Activated T-helper 1 cell treated with anti-CD3 and anti-CD28 coated beads, Interleukin-12 subunit alpha, Interleukin-12 subunit beta, Interleukin-2, Interleukin-4 antibody, amounts not matched to agents 30 ng/mL and 10 ng/mL and 1 ng/mL, durations not matched to agents 14 hours and 24 hours and 36 hours (primary cell): ENCODE results near the gene WRNIP1. TPM values are rescaled to one million over a fixed set of nuclear protein-coding genes. Genes with fewer than 3 reads are reported as not detected.

Experiments
- DNase-seq: peaks from one replicate; pipeline ENCODE4 v3.0.0; 2021; ENCODE audit warnings: low spot score
- H3K27ac Mint-ChIP-seq: one replicate; pipeline ENCODE4 v1.8.0; 2021; ENCODE audit warnings: mild to moderate bottlenecking, mixed read lengths
- H3K27me3 Mint-ChIP-seq: one replicate; pipeline ENCODE4 v1.8.0; 2022; ENCODE audit warnings: mild to moderate bottlenecking, moderate library complexity, mixed read lengths; ENCODE audit not compliant: insufficient read depth
- H3K36me3 Mint-ChIP-seq: one replicate; pipeline ENCODE4 v1.8.0; 2021; ENCODE audit warnings: low read depth, mixed read lengths
- H3K4me1 Mint-ChIP-seq: one replicate; pipeline ENCODE4 v1.8.0; 2021; ENCODE audit warnings: low read depth, mixed read lengths
- H3K4me3 Mint-ChIP-seq: one replicate; pipeline ENCODE4 v1.8.0; 2021; ENCODE audit warnings: mild to moderate bottlenecking, moderate library complexity, mixed read lengths
- H3K9me3 Mint-ChIP-seq: one replicate; pipeline ENCODE4 v1.8.0; 2021; ENCODE audit warnings: mixed read lengths
- intact Hi-C: fragments of 100-400 bp; cut with micrococcal nuclease; formaldehyde crosslinking; loops from one replicate; pipeline ENCODE4 v1.15.1; 2024
- total RNA-seq: library from RNA; stranded (reverse); gene quantifications from 2 replicates; pipeline ENCODE4 v1.2.3, GENCODE V29; 2022

WRNIP1 gene
- total RNA-seq, 1 donor from 2014 or later = 51.3 TPM

DNA sequence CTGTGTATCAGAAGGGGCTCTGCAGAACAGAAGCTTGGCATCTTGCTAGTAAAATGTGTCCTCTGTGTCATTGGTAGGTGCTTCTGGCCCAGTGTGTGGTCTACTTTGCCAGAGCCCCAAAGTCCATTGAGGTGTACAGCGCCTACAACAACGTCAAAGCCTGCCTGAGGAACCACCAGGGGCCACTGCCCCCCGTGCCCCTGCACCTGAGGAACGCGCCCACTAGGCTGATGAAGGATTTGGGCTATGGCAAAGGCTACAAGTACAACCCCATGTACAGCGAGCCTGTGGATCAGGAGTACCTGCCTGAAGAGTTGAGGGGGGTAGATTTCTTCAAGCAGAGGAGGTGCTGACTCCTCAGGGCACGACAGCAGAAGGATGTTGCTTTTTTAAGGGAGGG, 19.7 kb downstream of the WRNIP1 start:
- peaks cover 8% of the 10 kb centered on the region for H3K4me1 Mint-ChIP-seq
- H3K4me3 Mint-ChIP-seq = no peak overlapping the region
- H3K36me3 Mint-ChIP-seq = peaks cover 37% of the 10 kb centered on the region
- intact Hi-C loops = no loop called here
- no peak overlapping the region for H3K27ac Mint-ChIP-seq
- H3K27me3 Mint-ChIP-seq = no peaks in the 10 kb centered on the region
- no peak for DNase-seq
- H3K9me3 Mint-ChIP-seq = no peaks in the 10 kb centered on the region

DNA sequence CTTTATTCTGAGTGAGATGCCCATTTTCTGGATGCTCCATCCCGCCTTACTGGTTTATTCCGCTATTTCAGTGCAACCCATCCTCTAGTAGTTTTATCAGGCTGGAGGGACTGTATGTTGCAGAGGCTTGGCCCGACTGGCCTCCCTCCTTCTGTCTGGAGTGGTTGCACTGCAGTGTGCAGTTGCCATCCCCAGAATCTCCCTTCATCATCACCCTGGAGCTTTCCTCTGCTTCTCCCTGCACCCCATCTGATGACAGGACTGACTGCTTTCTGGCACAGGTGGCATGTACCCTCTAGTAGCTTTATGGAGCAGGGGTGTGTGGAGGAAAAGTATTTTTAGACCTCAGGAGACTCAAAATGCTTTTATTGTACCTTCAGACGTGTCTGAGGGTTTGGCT, 21.1 kb downstream of the WRNIP1 start:
- H3K4me3 Mint-ChIP-seq = no peak overlapping the region
- peaks cover 32% of the 10 kb centered on the region for H3K36me3 Mint-ChIP-seq

DNA sequence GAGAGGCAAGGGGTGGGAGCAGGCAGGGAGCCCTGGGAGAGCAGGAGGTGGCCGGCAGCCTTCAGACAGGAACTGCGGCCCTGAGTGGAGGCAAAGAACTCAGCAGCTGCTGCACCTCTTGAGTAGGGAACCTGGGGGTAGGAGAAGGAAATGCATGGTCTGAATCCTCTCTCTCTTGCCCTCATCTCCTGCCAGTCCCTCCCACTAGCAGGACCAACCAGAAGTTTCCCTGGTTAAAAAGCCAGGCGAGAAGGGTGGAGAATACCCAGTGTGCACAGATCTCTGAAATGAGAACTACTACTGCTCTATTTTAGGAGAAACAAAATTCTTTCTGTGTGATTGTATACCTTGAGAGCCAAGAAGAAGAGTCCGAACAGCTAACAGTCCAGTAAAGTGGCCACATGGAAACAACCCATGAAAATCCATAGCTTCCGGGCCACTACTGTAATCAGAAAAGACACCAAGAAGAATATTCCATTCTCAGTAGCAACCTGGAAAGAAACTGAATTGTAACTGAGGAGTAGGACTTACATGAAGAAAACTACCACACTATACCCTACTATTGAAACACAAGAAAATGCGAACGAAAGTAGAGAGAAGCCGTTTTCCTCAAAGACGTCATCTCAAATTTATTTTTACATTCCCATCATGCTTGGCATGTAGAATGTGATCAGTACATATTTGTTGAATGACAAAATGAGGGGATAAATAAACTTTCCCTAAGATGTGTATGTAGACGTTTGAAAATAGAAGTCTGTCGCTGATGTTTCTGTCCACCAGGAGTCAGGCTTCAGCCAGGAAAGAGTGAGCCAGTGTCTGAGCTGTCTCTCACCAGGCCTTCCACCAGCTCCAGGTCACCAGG, 25.6 kb downstream of the WRNIP1 start:
- intact Hi-C loops = loop anchor here (1.0 kb wide), 10 partner anchors 9 to 266 kb away; partner anchors contain the start of gene SERPINB1
- Mint-ChIP-seq H3K4me3 (peak overlapping the region; percentile 21), H3K9me3 (no peaks in the 10 kb centered on the region), H3K4me1 (peaks cover 38% of the 10 kb centered on the region), H3K27ac (peak overlapping the region; percentile 88), H3K36me3 (peaks cover 16% of the 10 kb centered on the region), H3K27me3 (no peaks in the 10 kb centered on the region)
- DNase-seq = peak; percentile 46

More for the DNA sequence above, 21.1 kb downstream of the WRNIP1 start:
- Mint-ChIP-seq H3K27ac (no peak overlapping the region), H3K4me1 (peaks cover 10% of the 10 kb centered on the region), H3K27me3 (no peaks in the 10 kb centered on the region), H3K9me3 (no peaks in the 10 kb centered on the region)
- intact Hi-C loops = no loop called here
- DNase-seq = no peak

DNA sequence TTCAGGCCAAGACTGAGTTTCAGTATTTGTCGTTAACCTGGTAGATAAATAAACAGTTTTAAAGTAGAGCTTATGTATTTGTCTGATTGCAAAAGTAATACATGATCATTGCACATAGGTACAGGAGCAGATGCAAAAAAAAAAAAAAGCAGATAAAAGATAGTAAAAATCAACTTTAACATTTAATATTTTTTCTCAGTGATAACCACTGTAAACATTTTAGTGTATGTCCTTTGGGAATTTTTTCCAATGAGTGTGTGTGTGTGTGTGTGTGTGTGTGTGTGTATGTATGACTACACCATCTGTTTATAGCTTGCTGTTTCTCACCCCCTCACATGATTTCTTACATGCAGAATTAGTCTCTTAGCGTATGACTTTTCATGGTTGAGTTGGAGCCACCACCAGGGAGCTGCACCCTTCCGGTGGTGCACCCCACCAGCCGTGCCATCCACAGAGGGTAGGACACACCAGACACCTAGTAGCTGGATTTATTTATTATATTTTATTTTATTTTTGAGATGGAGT, 26.3 kb downstream of the WRNIP1 start:
- intact Hi-C loops = loop anchor here (1.0 kb wide), 10 partner anchors 9 to 266 kb away; partner anchors contain the start of gene SERPINB1
- peak overlapping the region; percentile 88 for H3K27ac Mint-ChIP-seq
- no peaks in the 10 kb centered on the region for H3K9me3 Mint-ChIP-seq
- no peaks in the 10 kb centered on the region for H3K27me3 Mint-ChIP-seq
- no peak for DNase-seq
- H3K4me3 Mint-ChIP-seq = peak overlapping the region; percentile 21
- H3K4me1 Mint-ChIP-seq = peaks cover 40% of the 10 kb centered on the region
- H3K36me3 Mint-ChIP-seq = peaks cover 11% of the 10 kb centered on the region

DNA sequence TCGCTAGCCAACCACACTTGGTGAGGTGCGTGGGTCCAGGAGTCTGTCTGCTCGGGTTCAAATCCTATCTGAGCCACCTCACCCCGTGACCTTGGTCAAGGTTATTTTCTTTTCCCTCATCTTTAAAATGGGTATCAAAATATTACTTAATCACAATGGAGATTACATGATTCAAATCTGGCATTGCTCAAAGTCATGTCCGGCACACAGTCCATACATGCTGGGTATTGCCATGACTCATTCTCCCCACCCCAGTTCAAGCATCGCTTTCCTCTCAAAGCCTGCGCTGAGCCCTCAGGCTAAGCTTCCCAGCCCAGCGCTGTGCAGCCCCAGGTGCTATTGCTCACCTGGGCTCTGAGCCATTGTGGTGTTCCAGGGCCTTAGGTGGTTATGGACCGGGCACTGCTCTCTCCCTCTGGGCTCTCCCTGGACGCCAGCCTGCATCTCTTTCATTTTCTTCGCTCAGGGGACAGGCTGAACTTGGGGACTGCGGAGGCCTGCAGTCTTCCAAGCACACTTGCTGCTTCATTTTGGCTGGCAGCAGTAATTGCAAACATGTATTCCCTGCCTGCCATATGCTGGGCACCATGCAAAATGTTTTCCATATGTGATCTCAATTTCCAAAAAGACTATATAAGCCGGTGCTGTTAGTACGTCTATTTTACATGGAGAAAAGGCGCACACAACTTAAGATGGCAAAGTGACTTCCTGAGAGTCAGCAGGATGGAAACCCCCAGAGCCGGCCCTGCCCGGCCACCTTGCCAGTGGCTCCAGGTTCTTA, 27.3 kb downstream of the WRNIP1 start:
- no peak for DNase-seq
- peaks cover 48% of the 10 kb centered on the region for H3K4me1 Mint-ChIP-seq
- no peak overlapping the region for H3K4me3 Mint-ChIP-seq
- intact Hi-C loops = no loop called here
- H3K9me3 Mint-ChIP-seq = no peaks in the 10 kb centered on the region
- no peaks in the 10 kb centered on the region for H3K27me3 Mint-ChIP-seq
- peak overlapping the region; percentile 90 for H3K27ac Mint-ChIP-seq
- peaks cover 6% of the 10 kb centered on the region for H3K36me3 Mint-ChIP-seq

DNA sequence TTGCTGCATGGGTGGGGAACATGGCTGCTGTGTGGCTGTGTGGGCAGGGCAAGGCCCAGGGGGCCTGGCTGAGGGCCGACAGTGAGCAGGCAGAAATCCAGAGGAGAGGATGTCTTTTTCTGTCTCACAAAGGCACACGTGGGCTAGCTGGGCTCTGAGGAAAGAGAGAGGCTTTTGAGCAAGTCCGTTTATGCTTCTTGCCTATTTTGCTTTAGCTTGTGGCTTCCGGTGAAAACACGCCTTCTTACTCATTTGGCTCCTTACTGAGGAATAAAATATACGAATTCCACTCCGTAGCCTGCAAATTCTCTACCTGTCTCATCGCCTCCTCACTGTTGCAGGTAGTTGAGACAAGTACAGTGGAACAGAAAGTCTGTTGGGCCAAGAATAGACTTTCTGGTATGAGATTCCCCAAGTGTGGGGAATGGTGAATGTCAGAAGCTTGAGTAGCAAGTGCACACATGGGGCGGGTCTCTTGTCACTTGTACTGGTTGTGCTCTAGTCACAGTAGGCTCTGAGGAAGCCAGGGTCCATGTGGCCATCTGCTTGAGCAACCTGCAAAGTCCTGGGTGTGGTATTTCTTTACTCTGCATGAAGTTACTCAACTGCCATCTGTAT, 28.4 kb downstream of the WRNIP1 start:
- intact Hi-C loops = no loop called here
- Mint-ChIP-seq H3K4me1 (peaks cover 59% of the 10 kb centered on the region), H3K27ac (peak overlapping the region; percentile 90), H3K9me3 (no peaks in the 10 kb centered on the region), H3K36me3 (peaks cover 2% of the 10 kb centered on the region), H3K4me3 (peak overlapping the region; percentile 41), H3K27me3 (no peaks in the 10 kb centered on the region)
- peak; percentile 37 for DNase-seq

DNA sequence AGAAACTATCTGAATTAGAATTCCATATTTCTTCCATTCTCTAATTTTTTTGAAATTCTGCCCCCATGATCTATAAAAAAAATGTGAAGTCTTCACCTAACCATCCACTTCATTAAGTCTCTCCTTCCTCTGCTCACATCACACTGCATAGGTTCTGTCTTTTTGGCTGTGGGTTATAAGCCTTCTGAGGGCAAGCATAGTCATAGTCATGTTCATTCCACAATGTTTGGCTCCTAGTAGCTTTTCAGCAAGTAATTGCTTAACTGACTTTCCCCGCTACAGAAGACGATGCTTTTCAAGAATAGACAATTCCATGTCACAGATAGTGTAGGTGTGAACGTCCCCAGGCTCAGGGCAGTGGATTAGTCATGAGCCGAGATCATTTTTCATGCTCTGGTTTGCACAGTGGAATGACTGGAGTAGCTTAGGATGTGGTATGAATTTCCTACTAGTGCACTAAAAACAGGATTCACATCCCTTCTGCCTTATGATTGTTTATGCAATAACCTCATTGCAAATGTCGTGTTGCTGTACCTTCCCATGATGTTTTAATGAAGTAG, 29.1 kb downstream of the WRNIP1 start:
- intact Hi-C loops = no loop called here
- no peaks in the 10 kb centered on the region for H3K9me3 Mint-ChIP-seq
- peak overlapping the region; percentile 11 for H3K4me3 Mint-ChIP-seq
- H3K4me1 Mint-ChIP-seq = peaks cover 61% of the 10 kb centered on the region
- no peaks in the 10 kb centered on the region for H3K27me3 Mint-ChIP-seq
- H3K27ac Mint-ChIP-seq = peak overlapping the region; percentile 90
- DNase-seq = no peak
- H3K36me3 Mint-ChIP-seq = peaks cover 2% of the 10 kb centered on the region

DNA sequence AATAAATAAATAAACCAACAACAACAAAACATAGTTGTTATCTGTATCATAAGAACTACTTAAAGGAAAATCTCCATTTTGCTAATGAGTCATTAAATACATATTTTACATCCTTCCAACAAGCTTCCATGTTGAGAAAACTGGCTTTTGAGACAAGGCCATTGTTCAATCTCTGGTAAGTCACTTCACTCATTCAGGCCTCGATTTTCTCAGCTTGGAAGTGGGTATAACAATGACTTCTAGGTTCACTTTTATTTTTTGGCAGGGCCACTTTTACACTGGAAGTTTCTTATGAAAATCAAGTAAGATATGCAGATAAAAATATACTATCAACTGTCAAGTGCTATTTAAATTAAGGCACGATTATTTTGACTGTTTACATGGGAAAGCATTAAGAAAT, 30.0 kb downstream of the WRNIP1 start:
- no peak overlapping the region for H3K27ac Mint-ChIP-seq
- H3K4me1 Mint-ChIP-seq = peaks cover 70% of the 10 kb centered on the region
- peaks cover 2% of the 10 kb centered on the region for H3K36me3 Mint-ChIP-seq

DNA sequence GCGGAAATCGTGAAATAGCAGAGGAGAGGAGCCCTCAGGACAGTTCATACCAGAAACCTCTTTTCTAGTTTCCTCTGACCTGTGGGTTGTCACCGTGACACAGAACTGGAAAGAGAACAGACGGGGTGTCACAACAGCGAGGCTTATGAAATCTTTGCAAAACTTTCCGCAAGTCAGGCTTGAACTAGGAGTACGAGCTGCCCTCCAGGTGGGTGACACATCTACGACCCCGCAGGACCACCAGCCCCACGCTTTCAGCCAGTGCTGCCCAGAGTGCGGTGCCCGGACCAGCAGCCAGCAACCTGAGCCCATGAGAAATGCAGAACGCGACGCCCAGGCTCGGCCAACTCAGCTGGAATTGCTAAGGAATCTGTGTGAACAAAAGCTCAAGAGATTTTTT, 30.8 kb downstream of the WRNIP1 start:
- intact Hi-C loops = no loop called here
- H3K36me3 Mint-ChIP-seq = peaks cover 2% of the 10 kb centered on the region
- no peaks in the 10 kb centered on the region for H3K9me3 Mint-ChIP-seq
- H3K4me3 Mint-ChIP-seq = peak overlapping the region; percentile 6
- peak overlapping the region; percentile 67 for H3K27ac Mint-ChIP-seq
- no peaks in the 10 kb centered on the region for H3K27me3 Mint-ChIP-seq
- no peak for DNase-seq
- peaks cover 74% of the 10 kb centered on the region for H3K4me1 Mint-ChIP-seq

More for the DNA sequence above, 30.0 kb downstream of the WRNIP1 start:
- DNase-seq = no peak
- no peak overlapping the region for H3K4me3 Mint-ChIP-seq
- no peaks in the 10 kb centered on the region for H3K27me3 Mint-ChIP-seq
- H3K9me3 Mint-ChIP-seq = no peaks in the 10 kb centered on the region
- intact Hi-C loops = no loop called here

DNA sequence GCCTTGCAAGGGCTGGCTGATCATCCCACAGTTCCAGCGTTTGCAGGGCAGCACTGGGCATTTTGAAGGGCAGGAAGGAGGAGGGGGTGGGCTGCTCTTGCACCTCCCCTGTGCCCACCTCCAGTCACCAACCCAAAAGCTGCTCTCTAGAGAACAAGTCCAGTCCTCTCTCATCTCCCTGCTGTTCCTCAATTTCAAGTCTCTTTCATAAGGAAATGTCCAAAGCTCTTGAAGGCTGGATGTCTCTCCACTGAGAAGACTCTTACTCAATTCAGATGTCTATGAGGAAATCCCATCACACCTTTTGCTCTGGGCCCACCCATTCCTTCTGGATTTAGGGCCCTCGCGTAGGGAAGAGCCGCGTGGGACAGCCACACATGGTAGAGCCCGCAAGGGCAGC, 31.7 kb downstream of the WRNIP1 start:
- no peak for DNase-seq
- Mint-ChIP-seq H3K9me3 (no peaks in the 10 kb centered on the region), H3K4me1 (peaks cover 68% of the 10 kb centered on the region), H3K27ac (peak overlapping the region; percentile 40), H3K27me3 (no peaks in the 10 kb centered on the region), H3K4me3 (no peak overlapping the region), H3K36me3 (no peaks in the 10 kb centered on the region)
- intact Hi-C loops = no loop called here

DNA sequence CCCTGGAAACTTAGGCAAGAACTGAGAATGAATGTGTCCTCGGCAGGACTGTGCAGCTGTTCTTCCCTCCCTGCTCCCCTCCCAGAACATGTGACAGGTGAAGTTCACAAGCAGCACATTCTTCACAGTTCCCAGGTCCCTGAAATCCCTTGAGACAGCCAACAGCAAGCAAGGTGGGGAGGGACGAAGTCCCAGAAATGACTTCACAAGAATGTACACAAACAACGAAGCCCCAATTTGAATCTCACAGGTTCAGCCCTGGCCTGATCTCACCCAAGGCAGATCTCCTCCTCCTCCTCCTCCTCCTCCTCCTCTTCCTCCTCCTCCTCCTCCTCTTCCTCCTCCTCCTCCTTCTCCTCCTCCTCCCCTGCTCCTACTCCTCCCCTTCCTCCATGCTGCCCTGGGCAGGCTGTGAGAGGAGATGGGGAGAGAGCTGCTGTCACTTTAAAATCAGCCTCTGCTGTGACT, 32.4 kb downstream of the WRNIP1 start:
- Mint-ChIP-seq H3K27me3 (no peaks in the 10 kb centered on the region), H3K36me3 (no peaks in the 10 kb centered on the region), H3K9me3 (no peaks in the 10 kb centered on the region), H3K27ac (peak overlapping the region; percentile 75), H3K4me3 (no peak overlapping the region), H3K4me1 (peaks cover 62% of the 10 kb centered on the region)
- DNase-seq = no peak
- intact Hi-C loops = loop anchor here (2.0 kb wide), 1 partner anchor 23 kb away; no protein-coding TSS in a partner anchor

DNA sequence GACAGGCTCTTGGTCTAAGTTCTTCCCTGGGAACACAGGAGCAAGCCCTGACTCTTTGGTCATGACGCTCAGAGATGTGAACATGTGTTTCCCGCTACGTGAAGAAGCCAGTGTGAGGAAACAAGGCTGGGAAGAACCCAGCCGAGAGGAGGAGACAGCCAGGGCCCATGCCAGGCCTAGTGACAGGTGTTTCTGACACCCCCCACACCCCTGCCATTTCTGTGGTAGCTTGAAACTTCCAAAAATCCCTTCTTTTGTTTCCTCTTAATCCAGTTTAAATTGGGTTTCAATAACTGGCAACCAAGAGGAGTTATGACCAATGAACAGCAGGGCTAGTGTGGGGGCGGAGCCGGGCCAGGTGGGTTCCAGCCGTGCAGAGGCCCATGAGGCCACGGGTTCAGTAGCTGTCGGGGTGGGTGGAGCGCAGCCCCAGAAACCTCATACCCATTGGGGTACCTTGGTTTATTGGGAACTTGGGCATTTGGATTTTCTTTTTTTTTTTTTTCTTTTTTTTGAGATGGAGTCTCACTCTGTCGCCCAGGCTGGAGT, 33.5 kb downstream of the WRNIP1 start:
- Mint-ChIP-seq H3K27ac (no peak overlapping the region), H3K4me1 (peaks cover 52% of the 10 kb centered on the region), H3K9me3 (no peaks in the 10 kb centered on the region), H3K27me3 (no peaks in the 10 kb centered on the region), H3K36me3 (no peaks in the 10 kb centered on the region), H3K4me3 (no peak overlapping the region)
- intact Hi-C loops = loop anchor here (2.0 kb wide), 1 partner anchor 22 kb away; no protein-coding TSS in a partner anchor
- no peak for DNase-seq
